H1 (cell line): ENCODE data around the gene TMEM165. TPM values are rescaled to one million over a fixed set of nuclear protein-coding genes. Genes with fewer than 3 reads are reported as not detected.

Experiments used
- CTCF ChIA-PET: fragments of 300-600 bp; sonication (Branson Sonifier 250); formaldehyde crosslinking; loops from one replicate; lab custom pipeline; 2021; ENCODE audit not compliant: partially characterized antibody; lab: Charles Lee
- POLR2A ChIA-PET: fragments of 300-600 bp; sonication (Branson Sonifier 250); formaldehyde crosslinking; loops from one replicate; lab custom pipeline; 2021; ENCODE audit warnings: inconsistent platforms; ENCODE audit not compliant: partially characterized antibody; lab: Charles Lee
- DNase-seq, 2 experiments: peaks; one replicate each; pipeline versions ENCODE4 v3.0.0 to v3.0.0-alpha.2; 2010 to 2022; ENCODE audit warnings: low spot score in 2 of 2, low read depth in 1 of 2, mixed read lengths in 1 of 2
- FAIRE-seq: peaks from 2 replicates; lab custom pipeline; 2011; peaks lifted over from hg19 to GRCh38; lab: Jason Lieb, UNC
- H2AFZ ChIP-seq: 2 replicates; pipeline ENCODE4 v1.8.1; 2012; ENCODE audit warnings: low read length, inconsistent platforms
- H2AK5ac ChIP-seq: 2 replicates; pipeline ENCODE4 v1.6.1; 2013; ENCODE audit warnings: low read depth, low read length
- H2BK120ac ChIP-seq: replicated peaks from 2 replicates; pipeline ENCODE3; 2013; ENCODE audit warnings: low read depth, low read length, inconsistent platforms
- H2BK12ac ChIP-seq: 2 replicates; pipeline ENCODE4 v1.6.1; 2013; ENCODE audit warnings: low read depth, low read length
- H2BK15ac ChIP-seq: 2 replicates; pipeline ENCODE4 v1.6.1; 2013; ENCODE audit warnings: low read length
- H2BK20ac ChIP-seq: 2 replicates; pipeline ENCODE4 v1.6.1; 2013; ENCODE audit warnings: low read length
- H2BK5ac ChIP-seq: 2 replicates; pipeline ENCODE4 v1.6.1; 2013; ENCODE audit warnings: low read depth, low read length
- H3K14ac ChIP-seq: 2 replicates; pipeline ENCODE4 v1.6.1; 2013; ENCODE audit warnings: inconsistent platforms; ENCODE audit not compliant: insufficient read length
- H3K18ac ChIP-seq: 2 replicates; pipeline ENCODE4 v1.6.1; 2013; ENCODE audit warnings: low read length; ENCODE audit errors: extremely low read depth
- H3K23ac ChIP-seq: 2 replicates; pipeline ENCODE4 v1.6.1; 2013; ENCODE audit warnings: inconsistent platforms; ENCODE audit not compliant: insufficient read length
- H3K23me2 ChIP-seq: 2 replicates; pipeline ENCODE4 v1.6.1; 2013; ENCODE audit warnings: low read depth, low read length
- H3K27ac ChIP-seq: 2 replicates; pipeline ENCODE4 v1.6.1; 2011; ENCODE audit warnings: low read depth, low read length, inconsistent platforms
- H3K27me3 ChIP-seq, 4 experiments: replicated peaks in 1 of 4; 1 replicate in 1 of 4; 2 replicates in 3 of 4; pipeline versions ENCODE4 v1.6.1 to v1.8.1; 2011 to 2013; ENCODE audit warnings: low read length in 3 of 4, mild to moderate bottlenecking in 3 of 4, inconsistent platforms in 2 of 4, mixed read lengths in 2 of 4, moderate library complexity in 1 of 4; ENCODE audit not compliant: control insufficient read depth in 3 of 4, insufficient read depth in 3 of 4; ENCODE audit errors: extremely low read depth in 1 of 4
- H3K36me3 ChIP-seq, 4 experiments: 2 replicates each; pipeline versions ENCODE4 v1.6.1 to v1.8.1; 2011 to 2013; ENCODE audit warnings: mild to moderate bottlenecking in 4 of 4, low read length in 3 of 4, moderate library complexity in 2 of 4, control low read depth in 1 of 4, inconsistent platforms in 1 of 4; ENCODE audit not compliant: insufficient read depth in 4 of 4, control insufficient read depth in 2 of 4
- H3K4ac ChIP-seq: replicated peaks from 2 replicates; pipeline ENCODE3; 2013; ENCODE audit warnings: low read length, low read depth, mixed read lengths, inconsistent platforms; ENCODE audit not compliant: insufficient read length
- H3K4me1 ChIP-seq, 4 experiments: replicated peaks in 1 of 4; 1 replicate in 1 of 4; 2 replicates in 3 of 4; pipeline versions ENCODE4 v1.6.1 to v1.8.1; 2011 to 2013; ENCODE audit warnings: low read length in 3 of 4, inconsistent platforms in 2 of 4, mixed read lengths in 1 of 4; ENCODE audit not compliant: insufficient read depth in 4 of 4, control insufficient read depth in 3 of 4
- H3K4me2 ChIP-seq, 2 experiments: 2 replicates each; pipeline versions ENCODE4 v1.6.1 to v1.8.1; 2011 to 2013; ENCODE audit warnings: low read depth in 2 of 2, low read length in 2 of 2, control low read depth in 1 of 2, inconsistent platforms in 1 of 2, mild to moderate bottlenecking in 1 of 2; ENCODE audit not compliant: insufficient read depth in 1 of 2
- H3K4me3 ChIP-seq, 4 experiments: fragments of 200-600, 300-600 bp in 1 of 4; sonication (generic), shearing (Covaris generic), sonication (Bioruptor Twin) in 1 of 4; 2 replicates each; pipeline versions ENCODE4 v1.5.1 to v1.8.1; 2011 to 2016; ENCODE audit warnings: low read length in 4 of 4, low read depth in 3 of 4, control low read depth in 2 of 4, inconsistent platforms in 2 of 4, mild to moderate bottlenecking in 2 of 4, mixed read lengths in 1 of 4, moderate library complexity in 1 of 4; ENCODE audit not compliant: insufficient read depth in 2 of 4; ENCODE audit errors: extremely low read depth in 1 of 4
- H3K56ac ChIP-seq: replicated peaks from 2 replicates; pipeline ENCODE3; 2013; ENCODE audit warnings: low read depth, mild to moderate bottlenecking, mixed read lengths, low read length, inconsistent platforms; ENCODE audit not compliant: insufficient read length
- H3K79me1 ChIP-seq: 2 replicates; pipeline ENCODE4 v1.6.1; 2013; ENCODE audit warnings: low read depth, low read length, control low read depth
- H3K79me2 ChIP-seq, 2 experiments: 2 replicates each; pipeline versions ENCODE4 v1.6.1 to v1.8.1; 2012 to 2013; ENCODE audit warnings: low read length in 2 of 2, mild to moderate bottlenecking in 2 of 2, inconsistent platforms in 1 of 2; ENCODE audit not compliant: insufficient read depth in 2 of 2, control insufficient read depth in 1 of 2
- H3K9ac ChIP-seq, 4 experiments: replicated peaks in 1 of 4; 1 replicate in 1 of 4; 2 replicates in 3 of 4; pipeline versions ENCODE4 v1.6.1 to v1.8.1; 2011 to 2013; ENCODE audit warnings: low read depth in 3 of 4, low read length in 3 of 4, control low read depth in 2 of 4, mild to moderate bottlenecking in 2 of 4, moderate library complexity in 2 of 4, inconsistent platforms in 1 of 4; ENCODE audit errors: extremely low read depth in 1 of 4
- H3K9me3 ChIP-seq, 2 experiments: 2 replicates each; pipeline versions ENCODE4 v1.6.1 to v1.8.1; 2012 to 2013; ENCODE audit warnings: mild to moderate bottlenecking in 2 of 2, moderate library complexity in 2 of 2, control low read depth in 1 of 2, inconsistent platforms in 1 of 2, low read depth in 1 of 2, low read length in 1 of 2, mixed read lengths in 1 of 2; ENCODE audit not compliant: insufficient read depth in 2 of 2
- H4K20me1 ChIP-seq, 2 experiments: replicated peaks in 1 of 2; 2 replicates each; pipeline versions ENCODE3 to v1.8.1; 2011 to 2013; ENCODE audit warnings: inconsistent platforms in 2 of 2, low read length in 2 of 2, mild to moderate bottlenecking in 1 of 2; ENCODE audit not compliant: insufficient read depth in 2 of 2, control insufficient read depth in 1 of 2
- H4K5ac ChIP-seq: 2 replicates; pipeline ENCODE4 v1.6.1; 2013; ENCODE audit warnings: low read length, low read depth, mixed read lengths, inconsistent platforms; ENCODE audit not compliant: insufficient read length
- H4K8ac ChIP-seq: 2 replicates; pipeline ENCODE4 v1.8.0; 2013; ENCODE audit warnings: mild to moderate bottlenecking, moderate library complexity, low read length, inconsistent platforms; ENCODE audit not compliant: insufficient read depth; ENCODE audit errors: extremely low read depth
- H4K91ac ChIP-seq: replicated peaks from 2 replicates; pipeline ENCODE3; 2013; ENCODE audit warnings: low read length, mixed read lengths, inconsistent platforms; ENCODE audit not compliant: insufficient read length
- CREB1 ChIP-seq: IDR thresholded peaks from 2 replicates; pipeline ENCODE4 v1.6.1; 2012; ENCODE audit warnings: inconsistent platforms
- CTBP2 ChIP-seq: IDR thresholded peaks from 2 replicates; pipeline ENCODE4 v1.7.0; 2011; ENCODE audit warnings: borderline replicate concordance, mild to moderate bottlenecking, moderate library complexity, mixed read lengths, low read length; ENCODE audit not compliant: insufficient read depth, insufficient read length
- KDM1A ChIP-seq: fragments of 200-600, 300-600 bp; sonication (generic); IDR thresholded peaks from 2 replicates; pipeline ENCODE4 v1.7.1; 2016; ENCODE audit warnings: mild to moderate bottlenecking, low read length, borderline replicate concordance
- SIN3A ChIP-seq, 2 experiments: IDR thresholded peaks in 1 of 2; conservative IDR thresholded peaks in 1 of 2; 2 replicates each; pipeline ENCODE4 v1.6.1; 2011 to 2012; ENCODE audit warnings: low read length in 2 of 2, improper control_type of control experiment in 1 of 2, low read depth in 1 of 2, mild to moderate bottlenecking in 1 of 2
- WGBS, 2 experiments: shearing (Covaris generic) in 1 of 2; methylation state at CpG; one replicate each; pipeline versions ENCODE4 v1.1.6 to v1.1.7; 2013 to 2015; ENCODE audit warnings: low lambda C conversion rate in 2 of 2, mixed read lengths in 2 of 2, inconsistent platforms in 1 of 2, low coverage in 1 of 2, missing lambda C conversion rate in 1 of 2; ENCODE audit not compliant: insufficient replicate concordance in 2 of 2, insufficient coverage in 1 of 2, insufficient read length in 1 of 2; ENCODE audit errors: extremely low coverage in 1 of 2, missing lambda C conversion rate in 1 of 2; 5-methylcytosine and 5-hydroxymethylcytosine counted together
- polyA plus RNA-seq, 7 experiments: library from polyadenylated mRNA; depleted of rRNA in 3 of 7; stranded (reverse) in 5 of 7; unstranded in 2 of 7; fragments of >200 nt in 5 of 7; fragments of 200-250 nt in 2 of 7; gene quantifications; 1 replicate in 5 of 7; 2 replicates in 1 of 7; 4 replicates in 1 of 7; pipeline versions ENCODE4 v1.2.1 to v1.2.3, GENCODE V29; 2011 to 2013; ENCODE audit warnings: missing spikeins in 2 of 7, mixed read lengths in 2 of 7
- total RNA-seq: library from RNA; stranded (reverse); fragmentation: NEBNext Ultra II Directional; extraction: Animal tissue kit (Norgen Biotek cat#: 25700); gene quantifications from 2 replicates; pipeline ENCODE4 v1.2.1, GENCODE V29; 2021
- TF ChIP-seq, protein P1 (sequence below), 3 experiments: IDR thresholded peaks; 1 replicate in 2 of 3; 2 replicates in 1 of 3; pipeline versions ENCODE4 v1.5.1 to v1.6.1; 2011; ENCODE audit warnings: low read length in 3 of 3, mild to moderate bottlenecking in 3 of 3, inconsistent platforms in 2 of 3, low read depth in 1 of 3, moderate library complexity in 1 of 3; ENCODE audit not compliant: insufficient read depth in 1 of 3; ENCODE audit errors: control extremely low read depth in 1 of 3

The TMEM165 gene
- total and polyA plus RNA-seq, 2 of the 8 experiments (the other 6 are each of a cell fraction or from before 2014, with no cell fraction given), result 85.5 to 125 TPM

- H4K91ac ChIP-seq, result no peak overlapping the region
- H3K9ac ChIP-seq, result no peak overlapping the region
- H3K18ac ChIP-seq, result no peak overlapping the region
- 97% methylated on average over 1 of the region's 1 CpG; no CpG with 5 or more reads in 1 of the 2 experiments for WGBS, 2 experiments
- H3K23ac ChIP-seq, result no peak overlapping the region
- H2BK15ac ChIP-seq, result no peak overlapping the region
- no peak overlapping the region for H3K56ac ChIP-seq
- H3K4me2 ChIP-seq, result no peak overlapping the region
- no peak overlapping the region for H2BK12ac ChIP-seq
- POLR2A ChIA-PET, result no interaction called here
- H3K79me2 ChIP-seq, result no peaks in the 10 kb centered on the region
- H2BK120ac ChIP-seq, result no peak overlapping the region
- peaks cover 0 to 2% of the 10 kb centered on the region in 2 experiments; a peak in 2 of 4 replicates for H3K9me3 ChIP-seq
- no peak for TF ChIP-seq CREB1
- no peak for TF ChIP-seq KDM1A
- TF ChIP-seq CTBP2, result no peak
- TF ChIP-seq, protein P1, sequence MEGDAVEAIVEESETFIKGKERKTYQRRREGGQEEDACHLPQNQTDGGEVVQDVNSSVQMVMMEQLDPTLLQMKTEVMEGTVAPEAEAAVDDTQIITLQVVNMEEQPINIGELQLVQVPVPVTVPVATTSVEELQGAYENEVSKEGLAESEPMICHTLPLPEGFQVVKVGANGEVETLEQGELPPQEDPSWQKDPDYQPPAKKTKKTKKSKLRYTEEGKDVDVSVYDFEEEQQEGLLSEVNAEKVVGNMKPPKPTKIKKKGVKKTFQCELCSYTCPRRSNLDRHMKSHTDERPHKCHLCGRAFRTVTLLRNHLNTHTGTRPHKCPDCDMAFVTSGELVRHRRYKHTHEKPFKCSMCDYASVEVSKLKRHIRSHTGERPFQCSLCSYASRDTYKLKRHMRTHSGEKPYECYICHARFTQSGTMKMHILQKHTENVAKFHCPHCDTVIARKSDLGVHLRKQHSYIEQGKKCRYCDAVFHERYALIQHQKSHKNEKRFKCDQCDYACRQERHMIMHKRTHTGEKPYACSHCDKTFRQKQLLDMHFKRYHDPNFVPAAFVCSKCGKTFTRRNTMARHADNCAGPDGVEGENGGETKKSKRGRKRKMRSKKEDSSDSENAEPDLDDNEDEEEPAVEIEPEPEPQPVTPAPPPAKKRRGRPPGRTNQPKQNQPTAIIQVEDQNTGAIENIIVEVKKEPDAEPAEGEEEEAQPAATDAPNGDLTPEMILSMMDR (IDR thresholded peaks at IDR 0.05; ENCODE audit: control extremely low read depth in 1 of 3, insufficient read depth in 1 of 3, low read depth in 1 of 3, low read length in 3 of 3), result no peak
- TF ChIP-seq SIN3A (conservative IDR thresholded peaks at IDR 0.05 in 1 of 2, IDR thresholded peaks at IDR 0.05 in 1 of 2; ENCODE audit: low read depth in 1 of 2, low read length in 2 of 2), result no peak
- TF ChIP-seq, all 59 proteins: peak for 0
- peaks cover 0 to 3% (median 2%) of the 10 kb centered on the region in 4 experiments; a peak in 4 of 7 replicates for H3K4me1 ChIP-seq
- H2AK5ac ChIP-seq, result no peak overlapping the region
- H3K79me1 ChIP-seq, result no peaks in the 10 kb centered on the region
- no peak for DNase-seq
- no peak overlapping the region for H4K8ac ChIP-seq
- H3K27me3 ChIP-seq, result no peaks in the 10 kb centered on the region
- H4K5ac ChIP-seq, result no peak overlapping the region
- no peak overlapping the region for H3K14ac ChIP-seq
- H2AFZ ChIP-seq, result no peak overlapping the region
- H4K20me1 ChIP-seq, result no peaks in the 10 kb centered on the region
- no peaks in the 10 kb centered on the region for H3K23me2 ChIP-seq
- no peak for FAIRE-seq
- no peak overlapping the region for H3K27ac ChIP-seq
- peaks cover 2 to 38% (median 11%) of the 10 kb centered on the region in 4 experiments; a peak in 5 of 8 replicates for H3K36me3 ChIP-seq
- no peak overlapping the region for H3K4ac ChIP-seq
- no peak overlapping the region for H2BK5ac ChIP-seq
- CTCF ChIA-PET, result no interaction called here
- no peak overlapping the region for H3K4me3 ChIP-seq
- no peak overlapping the region for H2BK20ac ChIP-seq
These were observed 74.2 kb downstream of the TMEM165 start for GRCh38 chr4:55469979-55470378.
